Measurements from ENCODE around the gene NAA38.

DNA sequence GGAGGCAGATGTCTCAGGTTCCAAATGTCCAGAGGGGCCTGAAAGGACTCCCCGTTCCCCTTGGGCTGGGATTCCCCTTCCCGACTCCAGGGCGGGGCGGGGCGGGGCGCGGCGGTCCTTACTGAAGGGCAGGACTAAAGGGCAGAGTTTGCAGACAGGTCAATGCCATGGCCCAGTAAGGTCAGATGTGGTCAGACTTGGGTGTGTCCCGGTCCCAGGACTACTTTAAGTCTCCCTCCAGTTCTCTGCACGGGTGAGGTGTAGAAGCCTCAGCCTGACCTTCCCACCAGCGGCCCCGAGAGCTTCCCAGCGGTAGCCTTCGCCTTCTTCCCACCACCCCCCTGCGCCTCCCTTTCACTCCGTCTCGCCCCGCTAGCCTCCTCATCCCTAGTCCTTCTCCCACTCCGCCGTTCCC is 22.8 kb downstream of the NAA38 start:
- TF ChIP-seq, protein P1, sequence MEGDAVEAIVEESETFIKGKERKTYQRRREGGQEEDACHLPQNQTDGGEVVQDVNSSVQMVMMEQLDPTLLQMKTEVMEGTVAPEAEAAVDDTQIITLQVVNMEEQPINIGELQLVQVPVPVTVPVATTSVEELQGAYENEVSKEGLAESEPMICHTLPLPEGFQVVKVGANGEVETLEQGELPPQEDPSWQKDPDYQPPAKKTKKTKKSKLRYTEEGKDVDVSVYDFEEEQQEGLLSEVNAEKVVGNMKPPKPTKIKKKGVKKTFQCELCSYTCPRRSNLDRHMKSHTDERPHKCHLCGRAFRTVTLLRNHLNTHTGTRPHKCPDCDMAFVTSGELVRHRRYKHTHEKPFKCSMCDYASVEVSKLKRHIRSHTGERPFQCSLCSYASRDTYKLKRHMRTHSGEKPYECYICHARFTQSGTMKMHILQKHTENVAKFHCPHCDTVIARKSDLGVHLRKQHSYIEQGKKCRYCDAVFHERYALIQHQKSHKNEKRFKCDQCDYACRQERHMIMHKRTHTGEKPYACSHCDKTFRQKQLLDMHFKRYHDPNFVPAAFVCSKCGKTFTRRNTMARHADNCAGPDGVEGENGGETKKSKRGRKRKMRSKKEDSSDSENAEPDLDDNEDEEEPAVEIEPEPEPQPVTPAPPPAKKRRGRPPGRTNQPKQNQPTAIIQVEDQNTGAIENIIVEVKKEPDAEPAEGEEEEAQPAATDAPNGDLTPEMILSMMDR (IDR thresholded peaks at IDR 0.05; ENCODE audit: insufficient read depth, low read depth, low read length), result no peak
- no peak for TF ChIP-seq EZH2 (IDR thresholded peaks at IDR 0.05; ENCODE audit: insufficient read depth, low read length)

Data from astrocyte (in vitro differentiated cells and primary cell).